Stimulated activated CD8-positive, alpha-beta memory T cell treated with anti-CD3 and anti-CD28 coated beads, Interleukin-15, amount 100 ng/mL, for 48 hours (primary cell): Measurements from ENCODE around the gene CEP152.

Experiments
- DNase-seq, 2 donors: peaks; one replicate each; pipeline ENCODE4 v3.0.0-alpha.2; 2020; ENCODE audit warnings: low read depth in 2 of 2

The CEP152 gene

GRCh38 chr15:48777645-48778330 is 33.1 kb downstream of the CEP152 start:
- no peak for DNase-seq

- no peak for DNase-seq
These were observed 35.3 kb downstream of the CEP152 start for GRCh38 chr15:48775546-48775945.

DNA sequence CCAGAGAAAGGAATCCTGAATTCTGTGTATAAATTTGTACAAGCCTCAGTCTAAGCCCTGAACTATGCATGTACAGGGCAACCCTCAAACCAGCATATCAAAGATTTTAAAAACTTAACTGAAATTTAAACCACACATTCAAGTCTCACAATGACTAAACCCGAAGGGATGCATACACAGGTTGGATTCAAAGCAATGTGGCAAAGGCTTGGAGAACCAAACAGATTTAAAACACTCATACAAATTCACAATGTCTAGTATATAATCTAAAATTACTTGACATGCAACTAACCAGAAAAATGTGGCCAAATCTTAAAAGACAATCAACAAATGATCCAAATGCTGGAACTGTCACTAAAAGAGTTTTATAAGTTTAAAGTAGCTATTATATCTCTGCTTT is 36.4 kb downstream of the CEP152 start:
- no peak for DNase-seq

DNA sequence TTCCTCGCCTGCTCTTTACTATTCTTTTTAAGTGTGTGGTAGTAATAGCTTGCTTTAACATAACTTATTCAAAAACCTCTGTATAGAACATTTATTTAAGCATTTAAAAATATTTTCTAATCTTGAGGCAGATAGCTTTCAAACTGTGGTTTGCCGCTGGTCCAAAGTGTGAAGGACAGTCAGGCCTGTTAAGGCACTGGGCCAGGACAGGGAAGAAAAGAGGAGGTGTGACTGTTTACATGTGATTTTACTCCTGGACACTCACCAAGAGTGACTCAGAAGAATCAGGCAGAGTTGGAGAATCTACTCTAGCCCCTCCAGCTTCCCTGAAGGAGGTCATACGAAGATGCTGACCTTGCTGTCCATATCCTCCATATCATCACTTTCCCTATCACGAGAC is 44.7 kb downstream of the CEP152 start:
- DNase-seq, result no peak

- DNase-seq, result no peak
These were observed 45.8 kb downstream of the CEP152 start for GRCh38 chr15:48765022-48765421.

GRCh38 chr15:48761393-48762158 is 49.3 kb downstream of the CEP152 start:
- DNase-seq, result no peak

DNA sequence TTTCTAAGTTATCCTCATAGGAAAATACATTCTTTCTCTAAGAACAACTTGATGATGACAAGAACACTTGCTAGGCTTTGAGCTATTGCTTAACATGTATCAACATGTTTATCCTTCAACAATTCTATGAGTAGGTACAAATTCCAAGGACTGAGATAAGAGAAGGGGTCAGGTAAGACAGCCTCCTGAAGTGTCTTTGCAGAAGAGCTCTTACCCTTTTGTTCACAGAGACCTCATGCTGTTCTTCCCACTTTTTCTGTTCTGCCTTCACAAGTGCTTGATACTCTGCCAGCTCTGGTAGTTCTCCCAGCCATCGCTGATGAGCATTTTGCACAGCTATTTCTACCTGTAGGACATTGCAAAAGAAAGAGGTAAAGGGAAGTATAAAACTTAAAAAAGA is 50.9 kb downstream of the CEP152 start:
- no peak for DNase-seq

- DNase-seq, result no peak
These were observed 53.2 kb downstream of the CEP152 start for GRCh38 chr15:48757661-48758060.

GRCh38 chr15:48754011-48754410 is 56.9 kb downstream of the CEP152 start:
- no peak for DNase-seq

GRCh38 chr15:48751595-48751994 is 59.3 kb downstream of the CEP152 start:
- no peak for DNase-seq

GRCh38 chr15:48748535-48748934 is 62.3 kb downstream of the CEP152 start:
- DNase-seq, result no peak

DNA sequence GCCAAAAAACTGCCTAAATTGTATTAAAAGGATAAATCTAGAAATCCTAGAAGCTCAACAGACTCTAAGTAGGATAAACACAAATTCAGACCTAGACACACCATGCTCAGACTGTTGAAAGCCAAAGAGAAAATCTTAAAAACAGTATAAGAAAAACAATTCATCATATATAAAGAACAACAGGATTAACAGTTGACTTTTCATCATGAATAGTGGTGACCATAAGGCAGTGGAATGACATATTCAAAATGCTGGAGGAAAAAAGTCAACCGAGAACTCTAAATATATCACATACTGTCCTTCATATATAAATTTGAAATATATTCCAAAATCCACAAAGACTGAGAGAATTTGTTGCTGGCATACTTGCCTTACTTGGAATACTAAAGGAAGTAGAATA is 77.3 kb downstream of the CEP152 start:
- DNase-seq, result no peak

GRCh38 chr15:48730506-48730905 is 80.4 kb downstream of the CEP152 start:
- no peak for DNase-seq

- DNase-seq, result no peak
These were observed 86.9 kb downstream of the CEP152 start for GRCh38 chr15:48723969-48724368.

DNA sequence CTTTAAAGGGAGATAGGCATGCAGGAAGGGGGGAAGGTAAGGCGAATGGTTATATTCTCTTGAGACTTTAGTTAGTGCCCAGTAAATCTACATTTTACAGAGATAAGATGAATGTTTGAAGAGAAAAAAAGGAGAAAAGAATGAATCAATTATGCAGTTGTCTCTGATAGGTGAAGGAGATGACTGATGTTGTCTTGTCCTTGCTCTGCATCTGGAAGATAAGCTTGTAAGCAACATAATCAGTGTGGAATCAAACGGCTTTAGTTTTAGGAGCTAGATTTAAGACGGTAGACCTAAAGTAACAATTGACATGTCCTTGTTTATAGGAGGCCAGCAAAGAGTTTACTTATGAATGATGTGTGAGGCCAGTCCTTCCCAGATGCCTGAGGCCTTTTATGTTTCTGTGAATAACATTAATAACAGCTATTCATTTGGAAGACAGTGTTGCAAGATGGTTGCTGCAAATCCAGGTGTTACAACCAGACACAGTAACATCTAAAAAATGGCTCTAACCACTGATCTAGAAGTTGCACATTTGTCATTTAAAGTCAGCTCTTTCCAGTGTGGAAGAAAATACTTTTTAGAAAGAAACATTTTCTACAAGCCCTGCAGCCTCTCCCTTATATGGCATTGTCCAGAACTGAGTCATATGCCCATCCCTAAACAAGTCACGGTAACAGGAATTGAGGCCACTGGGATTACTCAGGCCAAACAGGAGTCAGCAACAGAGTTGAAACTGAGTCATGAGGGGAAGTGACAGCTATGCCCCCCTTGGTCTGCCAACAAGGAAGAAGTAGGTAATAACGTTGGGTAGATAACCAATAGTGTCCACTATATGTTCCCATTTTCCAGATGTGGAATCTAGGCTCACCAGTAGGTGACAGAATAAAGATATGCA is 87.9 kb downstream of the CEP152 start:
- DNase-seq, result no peak

DNA sequence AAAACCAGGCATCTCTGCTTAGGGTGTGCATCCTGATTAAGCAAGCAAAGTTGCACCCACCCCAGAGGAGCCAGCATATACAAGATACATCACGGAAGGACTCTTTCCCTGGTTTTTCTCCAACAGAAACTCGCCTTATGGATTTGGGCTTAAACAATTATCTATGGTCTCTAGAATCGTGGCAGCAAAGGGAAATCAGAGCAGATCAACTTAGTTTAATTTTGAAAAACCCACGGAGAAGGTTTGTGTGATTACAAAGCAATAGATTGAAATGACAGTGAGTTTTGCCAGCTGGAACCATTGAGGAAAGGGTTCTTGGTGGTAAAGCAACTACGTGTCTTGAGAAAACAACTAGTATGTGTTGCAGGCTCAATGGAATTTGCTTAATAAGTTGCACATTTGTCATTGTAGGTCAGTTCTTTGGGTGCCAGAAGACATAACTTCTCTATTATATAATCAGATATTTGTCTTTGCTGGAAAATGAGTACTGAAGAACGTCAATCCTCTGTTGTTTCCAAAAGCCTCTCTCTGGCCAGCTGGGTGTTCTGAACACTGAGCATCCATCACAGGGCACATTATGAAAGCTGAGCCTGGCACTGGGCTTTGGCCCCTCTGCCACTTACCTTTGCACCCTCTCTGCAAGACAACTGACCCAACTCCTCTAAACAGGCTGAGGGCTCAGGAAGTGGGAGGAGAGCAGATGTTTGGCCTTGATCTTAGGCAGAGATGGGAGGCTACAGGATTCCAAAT is 89.6 kb downstream of the CEP152 start:
- DNase-seq, result no peak

DNA sequence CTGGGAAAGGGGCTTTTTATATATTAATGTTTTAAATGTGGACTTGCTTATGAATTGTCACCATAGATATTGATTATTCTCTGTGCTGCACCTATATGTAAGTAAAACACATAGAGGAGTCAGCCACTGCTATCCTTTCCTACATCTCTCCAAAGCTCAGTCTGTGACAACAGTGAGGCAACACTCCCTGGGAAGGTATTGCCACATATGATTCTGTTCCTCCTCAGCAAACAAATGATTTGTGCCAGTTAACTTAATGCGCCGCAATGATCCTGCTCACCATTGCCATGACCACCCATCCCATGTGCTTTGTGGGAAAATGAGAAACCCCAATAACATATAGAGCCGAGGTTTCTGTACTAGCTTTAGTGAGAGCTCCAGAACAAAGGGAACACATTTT is 90.2 kb downstream of the CEP152 start:
- no peak for DNase-seq

DNA sequence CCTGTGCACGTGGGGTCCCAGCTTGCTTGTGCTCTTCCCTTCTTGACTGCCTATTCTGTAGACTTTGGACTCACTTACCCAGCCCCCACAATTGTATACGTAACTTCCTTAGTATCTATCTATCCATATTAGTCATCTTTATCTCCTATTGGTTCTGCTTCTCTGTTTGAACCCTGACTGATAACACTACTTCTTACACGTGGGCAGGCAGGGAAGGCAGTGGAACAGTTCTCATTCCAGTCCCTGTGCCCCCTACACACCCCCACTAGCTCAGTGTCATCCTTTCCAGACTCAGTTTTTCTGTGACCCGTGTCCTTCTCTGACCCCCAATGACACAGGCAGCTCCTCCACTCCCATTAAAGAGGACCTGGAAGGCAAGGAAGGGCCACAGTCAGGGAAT is 91.2 kb downstream of the CEP152 start:
- no peak for DNase-seq

GRCh38 chr15:48718646-48719045 is 92.2 kb downstream of the CEP152 start:
- DNase-seq, result no peak

- no peak for DNase-seq
These were observed 93.4 kb downstream of the CEP152 start for GRCh38 chr15:48717458-48717857.

- no peak for DNase-seq
These were observed 98.3 kb downstream of the CEP152 start for GRCh38 chr15:48712546-48712945.
